Lower leg skin (tissue), 4 donors: ENCODE data around the gene GPM6B. TPM values are rescaled to one million over a fixed set of nuclear protein-coding genes. Genes with fewer than 3 reads are reported as not detected.

Experiments used
- DNase-seq, 2 donors: peaks; one replicate each; pipeline ENCODE4 v3.0.0-alpha.2; 2019; ENCODE audit warnings: low spot score in 2 of 2
- H3K4me3 ChIP-seq: fragments of 200-600 bp; sonication (generic); 2 replicates; pipeline ENCODE4 v1.5.1; 2017; ENCODE audit warnings: mild to moderate bottlenecking, low read depth; ENCODE audit not compliant: poor library complexity, severe bottlenecking
- CTCF ChIP-seq, 3 donors: fragments of 450-650 bp; IDR thresholded peaks; one replicate each; pipeline ENCODE4 v1.5.1; 2016; ENCODE audit warnings: antibody characterized with exemption in 3 of 3, mild to moderate bottlenecking in 3 of 3, moderate library complexity in 2 of 3
- POLR2A ChIP-seq, 2 donors: fragments of 450-650 bp; IDR thresholded peaks; one replicate each; pipeline ENCODE4 v1.6.1; 2016 to 2017; ENCODE audit warnings: antibody characterized with exemption in 2 of 2, mild to moderate bottlenecking in 1 of 2, moderate library complexity in 1 of 2
- WGBS, 2 donors: methylation state at CpG; one replicate each; pipeline ENCODE4 v1.1.5; 2018; 5-methylcytosine and 5-hydroxymethylcytosine counted together
- intact Hi-C: fragments of 100-400 bp; cut with DNase I; formaldehyde crosslinking; loops from one replicate; pipeline ENCODE4 v1.15.0; 2023; ENCODE audit warnings: low total_unique reads
- total RNA-seq, 4 donors: library from RNA; depleted of rRNA; stranded (reverse); fragments of >200 nt; gene quantifications; one replicate each; pipeline ENCODE4 v1.1.0, GENCODE V29; 2016

Gene GPM6B
- total RNA-seq, 4 donors from 2014 or later: 4.6 to 22.8 (median 12.3) TPM

- H3K4me3 ChIP-seq: no peak overlapping the region
- WGBS, 2 donors: 83 to 91% methylated on average over 3 to 6 of the region's 6 CpGs
- no peak for TF ChIP-seq POLR2A (IDR thresholded peaks at IDR 0.05)
- no peak for TF ChIP-seq CTCF (IDR thresholded peaks at IDR 0.05)
- intact Hi-C loops: no loop called here
- DNase-seq: no peak
These were observed 4.8 kb upstream of the GPM6B start for GRCh38 chrX:13821738-13822137.

- 84 to 94% methylated on average over 6 of the region's 6 CpGs for WGBS, 2 donors
- H3K4me3 ChIP-seq: no peak overlapping the region
- no peak for TF ChIP-seq CTCF (IDR thresholded peaks at IDR 0.05)
These were observed 717 bp downstream of the GPM6B start for GRCh38 chrX:13816176-13816575.

GRCh38 chrX:13815664-13816063 lies 1.2 kb downstream of the GPM6B start:
- TF ChIP-seq CTCF (IDR thresholded peaks at IDR 0.05): no peak
- no peak for DNase-seq
- 89 to 95% methylated on average over 7 of the region's 7 CpGs for WGBS, 2 donors
- intact Hi-C loops: loop anchor here (10.0 kb wide), 1 partner anchor 1329 kb away; no protein-coding TSS in a partner anchor
- H3K4me3 ChIP-seq: no peak overlapping the region

More at GRCh38 chrX:13816176-13816575, 717 bp downstream of the GPM6B start:
- intact Hi-C loops: loop anchor here (10.0 kb wide), 1 partner anchor 1329 kb away; no protein-coding TSS in a partner anchor
- DNase-seq: no peak

- H3K4me3 ChIP-seq: no peak overlapping the region
- no peak for DNase-seq
- no peak for TF ChIP-seq CTCF (IDR thresholded peaks at IDR 0.05)
- TF ChIP-seq POLR2A (IDR thresholded peaks at IDR 0.05): no peak
- intact Hi-C loops: no loop called here
These were observed 8.0 kb downstream of the GPM6B start for GRCh38 chrX:13808865-13809264.

- intact Hi-C loops: no loop called here
- TF ChIP-seq CTCF (IDR thresholded peaks at IDR 0.05): no peak
- TF ChIP-seq POLR2A (IDR thresholded peaks at IDR 0.05): no peak
- no peak overlapping the region for H3K4me3 ChIP-seq
- DNase-seq: no peak
- WGBS, 2 donors: 59 to 76% methylated on average over 4 of the region's 4 CpGs
These were observed 8.6 kb downstream of the GPM6B start for GRCh38 chrX:13808293-13808692.

GRCh38 chrX:13805241-13805640 lies 11.7 kb downstream of the GPM6B start:
- 61 to 65% methylated on average over 2 of the region's 2 CpGs for WGBS, 2 donors
- intact Hi-C loops: no loop called here
- TF ChIP-seq CTCF (IDR thresholded peaks at IDR 0.05) (no peak), POLR2A (IDR thresholded peaks at IDR 0.05) (no peak)
- no peak for DNase-seq
- no peak overlapping the region for H3K4me3 ChIP-seq
